ENCODE data around the gene SUMF2. TPM values are rescaled to one million over a fixed set of nuclear protein-coding genes. Genes with fewer than 3 reads are reported as not detected.
"Not testable (repeated sequence)": the region's sequence is repeated elsewhere in the genome, so short reads cannot be mapped to it uniquely, and the experiment has no call there.

Gene SUMF2
- polyA plus RNA-seq, 3 donors from 2014 or later = 86.1 to 198 (median 188) TPM

GRCh38 chr7:56079450-56080185, 15.5 kb downstream of the SUMF2 start:
- Mint-ChIP-seq H3K4me3 (no peak overlapping the region), H3K9me3 (no peaks in the 10 kb centered on the region), H3K27me3 (ENCODE audit: low read depth in 3 of 3) (no peaks in the 10 kb centered on the region), H3K4me1 (no peaks in the 10 kb centered on the region), H3K27ac (no peak overlapping the region), H3K36me3 (no peaks in the 10 kb centered on the region)
- DNase-seq = no peak

GRCh38 chr7:56080726-56081435, 16.8 kb downstream of the SUMF2 start:
- H3K27me3 Mint-ChIP-seq (ENCODE audit: low read depth in 3 of 3); H3K36me3 Mint-ChIP-seq; H3K9me3 Mint-ChIP-seq; H3K27ac Mint-ChIP-seq; H3K4me3 Mint-ChIP-seq; DNase-seq; H3K4me1 Mint-ChIP-seq: not testable (repeated sequence)

- no peak overlapping the region for H3K27ac Mint-ChIP-seq
- no peaks in the 10 kb centered on the region for H3K36me3 Mint-ChIP-seq
- H3K4me3 Mint-ChIP-seq = no peak overlapping the region
- H3K9me3 Mint-ChIP-seq = no peaks in the 10 kb centered on the region
- no peak for DNase-seq
- H3K4me1 Mint-ChIP-seq = no peaks in the 10 kb centered on the region
- H3K27me3 Mint-ChIP-seq (ENCODE audit: low read depth in 3 of 3) = peaks cover 0 to 3% (median 0%) of the 10 kb centered on the region in 3 donors
Measured at GRCh38 chr7:56081626-56082340, 17.7 kb downstream of the SUMF2 start.

- Mint-ChIP-seq H3K9me3 (no peaks in the 10 kb centered on the region), H3K4me3 (no peak overlapping the region), H3K27ac (no peak overlapping the region), H3K36me3 (no peaks in the 10 kb centered on the region), H3K4me1 (no peaks in the 10 kb centered on the region), H3K27me3 (ENCODE audit: low read depth in 3 of 3) (peaks cover 0 to 3% (median 0%) of the 10 kb centered on the region in 3 donors)
- DNase-seq = no peak
Measured at GRCh38 chr7:56083150-56083785, 19.2 kb downstream of the SUMF2 start.

- Mint-ChIP-seq H3K4me1 (no peaks in the 10 kb centered on the region), H3K27ac (no peak overlapping the region), H3K9me3 (no peaks in the 10 kb centered on the region), H3K36me3 (no peaks in the 10 kb centered on the region), H3K4me3 (no peak overlapping the region), H3K27me3 (ENCODE audit: low read depth in 3 of 3) (peaks cover 0 to 3% (median 0%) of the 10 kb centered on the region in 3 donors)
- no peak for DNase-seq
Measured at GRCh38 chr7:56086761-56087160, 22.7 kb downstream of the SUMF2 start.

- Mint-ChIP-seq H3K9me3 (no peaks in the 10 kb centered on the region), H3K27me3 (ENCODE audit: low read depth in 3 of 3) (peaks cover 0 to 3% (median 0%) of the 10 kb centered on the region in 3 donors), H3K36me3 (no peaks in the 10 kb centered on the region), H3K27ac (no peak overlapping the region), H3K4me3 (no peak overlapping the region), H3K4me1 (no peaks in the 10 kb centered on the region)
- DNase-seq = no peak
Measured at GRCh38 chr7:56087445-56087844, 23.4 kb downstream of the SUMF2 start.

- Mint-ChIP-seq H3K27me3 (ENCODE audit: low read depth in 3 of 3) (no peaks in the 10 kb centered on the region), H3K27ac (no peak overlapping the region), H3K4me3 (no peak overlapping the region), H3K9me3 (no peaks in the 10 kb centered on the region), H3K4me1 (no peaks in the 10 kb centered on the region), H3K36me3 (peaks cover 0 to 3% (median 0%) of the 10 kb centered on the region in 3 donors)
- DNase-seq = no peak
Measured at GRCh38 chr7:56091591-56091990, 27.5 kb downstream of the SUMF2 start.

GRCh38 chr7:56092388-56092787, 28.3 kb downstream of the SUMF2 start:
- not testable (repeated sequence) for H3K4me3 Mint-ChIP-seq; H3K27ac Mint-ChIP-seq; H3K27me3 Mint-ChIP-seq (ENCODE audit: low read depth in 3 of 3); H3K4me1 Mint-ChIP-seq; DNase-seq; H3K9me3 Mint-ChIP-seq; H3K36me3 Mint-ChIP-seq

GRCh38 chr7:56092789-56093531, 28.9 kb downstream of the SUMF2 start, which contains the start of gene PHKG1:
Gene PHKG1, minus strand, starts transcription at chr7:56092952. Its CDS starts 4,011 bp downstream, at chr7:56088941.
- DNase-seq = no peak
- Mint-ChIP-seq H3K27me3 (ENCODE audit: low read depth in 3 of 3) (peaks cover 0 to 2% (median 0%) of the 10 kb centered on the region in 3 donors), H3K36me3 (peaks cover 0 to 4% (median 3%) of the 10 kb centered on the region in 3 donors), H3K27ac (no peak within 1 kb of the TSS), H3K4me1 (no peaks in the 10 kb centered on the region), H3K9me3 (no peaks in the 10 kb centered on the region), H3K4me3 (no peak within 1 kb of the TSS)

GRCh38 chr7:56097700-56098099, 33.6 kb downstream of the SUMF2 start:
- Mint-ChIP-seq H3K27ac (no peak overlapping the region), H3K9me3 (no peaks in the 10 kb centered on the region)

GRCh38 chr7:56098187-56099008, 34.3 kb downstream of the SUMF2 start:
- H3K4me1 Mint-ChIP-seq; DNase-seq; H3K27me3 Mint-ChIP-seq (ENCODE audit: low read depth in 3 of 3); H3K4me3 Mint-ChIP-seq; H3K9me3 Mint-ChIP-seq: not testable (repeated sequence)
- peaks cover 12 to 25% (median 14%) of the 10 kb centered on the region in 3 donors for H3K36me3 Mint-ChIP-seq
- H3K27ac Mint-ChIP-seq = peak overlapping the region in 2 of 6 donors; percentile 28 to 46

More at GRCh38 chr7:56097700-56098099, 33.6 kb downstream of the SUMF2 start:
- Mint-ChIP-seq H3K27me3 (ENCODE audit: low read depth in 3 of 3) (peaks cover 0 to 3% (median 2%) of the 10 kb centered on the region in 3 donors), H3K4me3 (no peak overlapping the region), H3K36me3 (peaks cover 12 to 24% (median 14%) of the 10 kb centered on the region in 3 donors), H3K4me1 (peaks cover 0 to 2% of the 10 kb centered on the region in 2 donors)
- no peak for DNase-seq

GRCh38 chr7:56099653-56100052, 35.6 kb downstream of the SUMF2 start:
- peaks cover 4 to 9% of the 10 kb centered on the region in 2 donors for H3K4me1 Mint-ChIP-seq
- no peak overlapping the region for H3K27ac Mint-ChIP-seq
- no peak for DNase-seq
- H3K4me3 Mint-ChIP-seq = no peak overlapping the region
- peaks cover 0 to 3% (median 2%) of the 10 kb centered on the region in 3 donors for H3K27me3 Mint-ChIP-seq (ENCODE audit: low read depth in 3 of 3)
- H3K36me3 Mint-ChIP-seq = peaks cover 14 to 30% (median 15%) of the 10 kb centered on the region in 3 donors
- no peaks in the 10 kb centered on the region for H3K9me3 Mint-ChIP-seq

All from immature natural killer cell (primary cell).